SK-N-MC (cell line): ENCODE results near the gene ARHGEF7.

Experiments used
- EZH2 ChIP-seq: fragments of 200-600 bp; sonication (generic); IDR thresholded peaks from one replicate; pipeline ENCODE4 v1.6.1; 2017; ENCODE audit warnings: antibody characterized with exemption
- FOXP2 ChIP-seq: optimal IDR thresholded peaks from 2 replicates; pipeline ENCODE3; 2011; ENCODE audit warnings: mild to moderate bottlenecking, moderate library complexity; ENCODE audit not compliant: insufficient read depth; ENCODE audit errors: extremely low read length, control extremely low read depth
- POLR2AphosphoS5 ChIP-seq: IDR thresholded peaks from 2 replicates; pipeline ENCODE4 v1.6.1; 2012; ENCODE audit warnings: mild to moderate bottlenecking, low read depth, low read length, borderline replicate concordance

GRCh38 chr13:111160648-111161047 is 45.5 kb downstream of the ARHGEF7 start:
- TF ChIP-seq POLR2AphosphoS5 (no peak), EZH2 (no peak), FOXP2 (no peak)
